Loucy (cell line): Measurements from ENCODE around the gene KRTAP5-1.

Experiments used
- H2AFZ ChIP-seq: fragments of 200-600 bp; sonication (generic); 2 replicates; pipeline ENCODE4 v1.6.0; 2016; ENCODE audit warnings: antibody characterized with exemption, mild to moderate bottlenecking, low read length, moderate library complexity
- H3F3A ChIP-seq: fragments of 200-600 bp; 2 replicates; pipeline ENCODE4 v1.6.0; 2016; ENCODE audit warnings: antibody characterized with exemption, low read depth, mild to moderate bottlenecking
- H3K27me3 ChIP-seq: fragments of 200-600 bp; sonication (generic); 2 replicates; pipeline ENCODE4 v1.6.1; 2014; ENCODE audit warnings: low read length, mild to moderate bottlenecking; ENCODE audit not compliant: insufficient read depth, poor library complexity, severe bottlenecking
- H3K36me3 ChIP-seq: fragments of 200-600 bp; sonication (generic); 2 replicates; pipeline ENCODE4 v1.6.1; 2016; ENCODE audit warnings: low read length; ENCODE audit not compliant: insufficient read depth
- H3K4me1 ChIP-seq: fragments of 200-600 bp; sonication (generic); 2 replicates; pipeline ENCODE4 v1.5.1; 2014; ENCODE audit warnings: low read length, mild to moderate bottlenecking; ENCODE audit not compliant: insufficient read depth, poor library complexity, severe bottlenecking
- H3K4me2 ChIP-seq: fragments of 200-600 bp; sonication (generic); 2 replicates; pipeline ENCODE4 v1.6.0; 2014; ENCODE audit warnings: antibody characterized with exemption, low read length, low read depth, mild to moderate bottlenecking; ENCODE audit not compliant: poor library complexity, severe bottlenecking
- H3K4me3 ChIP-seq: fragments of 200-600 bp; sonication (generic); 2 replicates; pipeline ENCODE4 v1.5.1; 2014; ENCODE audit warnings: low read length, mild to moderate bottlenecking, mixed read lengths; ENCODE audit not compliant: poor library complexity, severe bottlenecking
- H3K79me2 ChIP-seq: fragments of 200-600 bp; sonication (generic); 2 replicates; pipeline ENCODE4 v1.6.1; 2014; ENCODE audit warnings: low read length; ENCODE audit not compliant: insufficient read depth
- H3K9ac ChIP-seq: fragments of 200-600 bp; sonication (generic); 2 replicates; pipeline ENCODE4 v1.6.0; 2014; ENCODE audit warnings: mild to moderate bottlenecking, low read depth, low read length, moderate library complexity; ENCODE audit not compliant: poor library complexity, severe bottlenecking
- H3K9me2 ChIP-seq: fragments of 200-600 bp; sonication (generic); replicated peaks from 2 replicates; pipeline ENCODE4 v1.6.1; 2016; ENCODE audit warnings: low read depth, low read length, mixed read lengths
- H3K9me3 ChIP-seq: fragments of 200-600 bp; sonication (generic); 2 replicates; pipeline ENCODE4 v1.6.1; 2014; ENCODE audit warnings: mild to moderate bottlenecking, antibody characterized with exemption, low read length, low read depth; ENCODE audit not compliant: insufficient read depth
- H4K20me1 ChIP-seq: fragments of 200-600 bp; sonication (generic); 2 replicates; pipeline ENCODE4 v1.6.0; 2014; ENCODE audit warnings: antibody characterized with exemption, low read length, mild to moderate bottlenecking; ENCODE audit not compliant: insufficient read depth, poor library complexity, severe bottlenecking
- EZH2phosphoT487 ChIP-seq: fragments of 200-600 bp; IDR thresholded peaks from 2 replicates; pipeline ENCODE4 v1.6.1; 2018; ENCODE audit warnings: antibody characterized with exemption, mild to moderate bottlenecking, moderate library complexity, borderline replicate concordance
- TF ChIP-seq, protein P1 (sequence below): fragments of 200-600 bp; sonication (generic); conservative IDR thresholded peaks from 2 replicates; pipeline ENCODE4 v1.5.1; 2014; ENCODE audit warnings: mild to moderate bottlenecking, antibody characterized with exemption, low read length

KRTAP5-1 gene

DNA sequence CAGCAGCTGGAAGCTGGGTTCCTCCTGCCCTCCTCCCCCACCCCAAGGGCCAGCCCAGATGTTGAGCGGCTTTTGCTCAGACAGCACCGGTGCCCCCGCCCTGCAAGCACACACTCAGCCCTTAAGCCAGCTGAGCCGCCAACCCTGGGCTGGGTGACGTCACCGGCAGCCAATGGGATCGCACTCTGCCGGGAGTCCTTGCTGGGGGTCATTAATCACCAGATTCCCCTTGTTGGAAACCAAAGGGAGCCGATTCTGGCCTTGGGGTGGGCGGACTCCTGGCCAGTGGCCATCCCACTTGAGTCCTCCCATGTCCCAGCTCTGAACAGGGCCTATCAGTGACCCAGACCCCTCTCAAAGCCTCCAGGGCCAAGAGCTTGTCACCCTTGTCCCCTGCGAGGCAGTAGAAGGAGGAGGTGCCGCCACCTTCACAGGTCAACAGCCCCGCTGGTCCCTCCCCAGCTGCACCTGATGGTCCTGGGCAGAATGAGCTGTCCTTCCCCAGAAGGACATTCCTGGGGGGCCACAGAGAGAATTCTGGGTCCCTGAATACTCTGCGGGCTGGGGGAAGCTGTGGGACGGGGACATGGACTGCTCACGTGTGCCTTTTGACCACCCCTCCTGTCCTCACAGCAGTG lies 20.4 kb downstream of the KRTAP5-1 start:
- Histone ChIP-seq H3F3A (no peaks in the 10 kb centered on the region), H3K4me1 (no peaks in the 10 kb centered on the region), H3K4me3 (no peak overlapping the region), H3K9ac (no peak overlapping the region), H3K79me2 (no peaks in the 10 kb centered on the region), H3K9me2 (no peaks in the 10 kb centered on the region), H3K4me2 (no peak overlapping the region), H3K27me3 (no peaks in the 10 kb centered on the region), H4K20me1 (no peaks in the 10 kb centered on the region), H3K36me3 (no peaks in the 10 kb centered on the region), H3K9me3 (no peaks in the 10 kb centered on the region), H2AFZ (no peak overlapping the region)
- TF ChIP-seq, protein P1, sequence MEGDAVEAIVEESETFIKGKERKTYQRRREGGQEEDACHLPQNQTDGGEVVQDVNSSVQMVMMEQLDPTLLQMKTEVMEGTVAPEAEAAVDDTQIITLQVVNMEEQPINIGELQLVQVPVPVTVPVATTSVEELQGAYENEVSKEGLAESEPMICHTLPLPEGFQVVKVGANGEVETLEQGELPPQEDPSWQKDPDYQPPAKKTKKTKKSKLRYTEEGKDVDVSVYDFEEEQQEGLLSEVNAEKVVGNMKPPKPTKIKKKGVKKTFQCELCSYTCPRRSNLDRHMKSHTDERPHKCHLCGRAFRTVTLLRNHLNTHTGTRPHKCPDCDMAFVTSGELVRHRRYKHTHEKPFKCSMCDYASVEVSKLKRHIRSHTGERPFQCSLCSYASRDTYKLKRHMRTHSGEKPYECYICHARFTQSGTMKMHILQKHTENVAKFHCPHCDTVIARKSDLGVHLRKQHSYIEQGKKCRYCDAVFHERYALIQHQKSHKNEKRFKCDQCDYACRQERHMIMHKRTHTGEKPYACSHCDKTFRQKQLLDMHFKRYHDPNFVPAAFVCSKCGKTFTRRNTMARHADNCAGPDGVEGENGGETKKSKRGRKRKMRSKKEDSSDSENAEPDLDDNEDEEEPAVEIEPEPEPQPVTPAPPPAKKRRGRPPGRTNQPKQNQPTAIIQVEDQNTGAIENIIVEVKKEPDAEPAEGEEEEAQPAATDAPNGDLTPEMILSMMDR, result no peak
- no peak for TF ChIP-seq EZH2phosphoT487

DNA sequence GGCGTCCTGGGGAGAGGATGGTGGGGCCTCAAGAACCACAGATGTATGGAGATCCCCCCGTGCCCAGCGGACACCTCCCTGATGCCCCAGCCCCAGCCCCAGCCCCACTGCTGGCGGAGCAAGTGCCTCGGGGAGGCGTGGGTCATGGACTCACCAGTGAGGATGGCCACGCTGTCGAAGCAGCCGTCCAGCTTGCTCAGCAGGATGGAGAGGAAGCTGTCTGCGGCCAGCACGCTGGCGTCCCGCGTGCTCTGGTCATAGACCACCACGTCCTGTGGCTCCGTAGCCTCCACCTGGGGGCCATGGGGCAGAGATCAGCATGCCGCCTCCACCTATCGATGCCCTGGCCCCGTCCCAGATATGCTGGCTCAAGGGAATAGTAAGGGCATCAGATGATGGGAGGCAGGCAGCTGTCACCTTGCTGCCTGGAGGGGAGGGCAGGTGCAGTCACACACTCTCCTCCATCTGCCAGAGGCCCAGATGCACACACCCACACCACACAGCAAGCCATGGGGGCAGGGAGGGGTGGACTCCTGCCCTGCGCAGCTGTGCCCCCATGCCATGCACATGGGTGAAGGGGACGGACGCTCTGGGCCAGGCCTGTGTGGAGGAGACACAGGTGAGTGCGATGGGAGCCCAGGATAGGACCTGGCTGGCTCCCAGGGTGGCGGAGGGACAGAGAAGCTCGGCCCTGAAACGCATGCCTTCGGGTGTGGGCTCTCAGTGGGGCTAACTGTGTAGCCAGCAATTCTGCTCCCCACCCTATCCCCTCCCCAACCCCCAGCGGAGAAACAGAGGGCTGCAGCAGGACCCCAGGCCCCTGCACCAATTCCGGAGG lies 21.2 kb downstream of the KRTAP5-1 start:
- H4K20me1 ChIP-seq, result no peaks in the 10 kb centered on the region

DNA sequence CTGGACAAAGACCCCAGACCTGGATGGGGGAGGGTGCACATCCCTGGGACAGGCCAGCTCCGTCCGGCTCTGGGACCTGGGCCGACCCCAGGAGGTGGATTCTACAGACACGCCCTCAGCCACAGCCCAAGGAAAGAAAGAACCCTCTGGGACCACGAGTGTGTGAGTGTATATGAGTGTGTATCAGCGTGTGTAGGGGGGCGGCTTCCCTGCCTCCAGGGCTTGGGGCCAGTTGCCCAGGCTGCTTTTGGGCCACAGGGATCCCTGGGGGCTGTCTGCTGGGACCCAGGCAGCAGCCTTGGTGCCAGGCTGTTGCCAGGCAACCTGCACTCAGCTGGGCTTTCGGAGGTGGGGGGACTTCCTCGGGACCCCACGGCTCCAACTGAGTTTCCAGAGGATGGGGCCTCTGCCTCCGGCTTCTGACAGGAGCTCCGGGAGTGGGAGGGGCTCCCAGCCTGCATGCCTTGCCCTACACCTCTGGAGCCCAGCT lies 21.9 kb downstream of the KRTAP5-1 start:
- H4K20me1 ChIP-seq, result no peaks in the 10 kb centered on the region
- no peaks in the 10 kb centered on the region for H3K4me1 ChIP-seq

More for the DNA sequence above, 21.2 kb downstream of the KRTAP5-1 start:
- Histone ChIP-seq H3K4me1 (no peaks in the 10 kb centered on the region), H3K9me3 (no peaks in the 10 kb centered on the region), H2AFZ (no peak overlapping the region), H3K27me3 (no peaks in the 10 kb centered on the region), H3K4me2 (no peak overlapping the region), H3K9ac (no peak overlapping the region), H3F3A (no peaks in the 10 kb centered on the region), H3K4me3 (no peak overlapping the region), H3K9me2 (no peaks in the 10 kb centered on the region), H3K79me2 (no peaks in the 10 kb centered on the region), H3K36me3 (no peaks in the 10 kb centered on the region)
- TF ChIP-seq, protein P1, result no peak
- no peak for TF ChIP-seq EZH2phosphoT487

More for the DNA sequence above, 21.9 kb downstream of the KRTAP5-1 start:
- Histone ChIP-seq H3K9me3 (no peaks in the 10 kb centered on the region), H3K4me2 (no peak overlapping the region), H2AFZ (no peak overlapping the region), H3K9me2 (no peaks in the 10 kb centered on the region), H3K4me3 (no peak overlapping the region), H3K27me3 (no peaks in the 10 kb centered on the region), H3K9ac (no peak overlapping the region), H3F3A (no peaks in the 10 kb centered on the region), H3K79me2 (no peaks in the 10 kb centered on the region), H3K36me3 (no peaks in the 10 kb centered on the region)
- TF ChIP-seq EZH2phosphoT487, result no peak
- TF ChIP-seq, protein P1, result no peak
